PC-9 (cell line): ENCODE results near the gene GLI1.

Source experiments
- EZH2 ChIP-seq: fragments of 200-600 bp; sonication (generic); IDR thresholded peaks from 2 replicates; pipeline ENCODE4 v1.8.0; 2017; ENCODE audit warnings: antibody characterized with exemption, low read depth
- TF ChIP-seq, protein P1 (sequence below): fragments of 200-600 bp; sonication (generic); conservative IDR thresholded peaks from 2 replicates; pipeline ENCODE4 v1.6.1; 2017; ENCODE audit warnings: mixed run types, antibody characterized with exemption, mild to moderate bottlenecking, moderate library complexity

DNA sequence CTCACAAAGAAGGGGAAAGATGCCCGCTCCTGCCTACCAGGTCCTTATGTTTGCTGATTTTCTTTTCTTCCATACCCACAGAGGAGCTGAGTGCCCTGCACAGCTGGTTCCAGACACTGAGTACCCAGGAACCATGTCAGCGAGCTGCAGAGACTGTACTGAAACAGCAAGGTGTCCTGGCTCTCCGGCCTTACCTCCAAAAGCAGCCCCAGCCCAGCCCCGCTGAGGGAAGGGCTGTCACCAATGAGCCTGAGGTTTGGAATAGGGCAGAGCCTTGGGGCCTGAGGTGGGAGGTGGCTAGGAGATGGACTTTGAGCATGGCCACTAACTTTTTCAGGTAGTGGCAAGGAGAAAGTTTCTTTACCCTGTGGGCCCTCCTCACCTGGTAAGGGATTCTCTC lies 30.5 kb downstream of the GLI1 start:
- TF ChIP-seq, protein P1, sequence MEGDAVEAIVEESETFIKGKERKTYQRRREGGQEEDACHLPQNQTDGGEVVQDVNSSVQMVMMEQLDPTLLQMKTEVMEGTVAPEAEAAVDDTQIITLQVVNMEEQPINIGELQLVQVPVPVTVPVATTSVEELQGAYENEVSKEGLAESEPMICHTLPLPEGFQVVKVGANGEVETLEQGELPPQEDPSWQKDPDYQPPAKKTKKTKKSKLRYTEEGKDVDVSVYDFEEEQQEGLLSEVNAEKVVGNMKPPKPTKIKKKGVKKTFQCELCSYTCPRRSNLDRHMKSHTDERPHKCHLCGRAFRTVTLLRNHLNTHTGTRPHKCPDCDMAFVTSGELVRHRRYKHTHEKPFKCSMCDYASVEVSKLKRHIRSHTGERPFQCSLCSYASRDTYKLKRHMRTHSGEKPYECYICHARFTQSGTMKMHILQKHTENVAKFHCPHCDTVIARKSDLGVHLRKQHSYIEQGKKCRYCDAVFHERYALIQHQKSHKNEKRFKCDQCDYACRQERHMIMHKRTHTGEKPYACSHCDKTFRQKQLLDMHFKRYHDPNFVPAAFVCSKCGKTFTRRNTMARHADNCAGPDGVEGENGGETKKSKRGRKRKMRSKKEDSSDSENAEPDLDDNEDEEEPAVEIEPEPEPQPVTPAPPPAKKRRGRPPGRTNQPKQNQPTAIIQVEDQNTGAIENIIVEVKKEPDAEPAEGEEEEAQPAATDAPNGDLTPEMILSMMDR = no peak
- no peak for TF ChIP-seq EZH2
